ENCODE data around the gene KRR1. TPM values are rescaled to one million over a fixed set of nuclear protein-coding genes. Genes with fewer than 3 reads are reported as not detected.
A peak's percentile ranks its signal among the peaks of the same experiment; 100 is the strongest.
"Not testable (repeated sequence)": the region's sequence is repeated elsewhere in the genome, so short reads cannot be mapped to it uniquely, and the experiment has no call there.

Gene KRR1
- total and polyA plus RNA-seq, 2 donors = 24.5 to 97.1 TPM

- WGBS = 100% methylated on average over 1 of the region's 1 CpG
- DNase-seq (ENCODE audit: low read depth in 6 of 9, low spot score in 9 of 9) = no peak
- H3K4me1 ChIP-seq (ENCODE audit: control insufficient read depth in 2 of 2, insufficient read depth in 2 of 2, low read length in 2 of 2) = peaks cover 5 to 17% of the 10 kb centered on the region in 2 donors
- H3K4me3 ChIP-seq (ENCODE audit: low read length in 2 of 2) = no peak overlapping the region
- no peak overlapping the region for H3K27ac ChIP-seq (ENCODE audit: low read depth in 1 of 2, low read length in 1 of 2)
- H3K36me3 ChIP-seq (ENCODE audit: control insufficient read depth in 2 of 2, insufficient read depth in 2 of 2, low read length in 1 of 2) = no peaks in the 10 kb centered on the region
- H3K9me3 ChIP-seq (ENCODE audit: control insufficient read depth in 2 of 2, insufficient read depth in 1 of 2, low read length in 1 of 2) = no peaks in the 10 kb centered on the region
- H3K27me3 ChIP-seq (ENCODE audit: control insufficient read depth in 2 of 2, insufficient read depth in 1 of 2, low read length in 1 of 2) = no peaks in the 10 kb centered on the region
These were observed 35.3 kb downstream of the KRR1 start for GRCh38 chr12:75476071-75476470.

DNA sequence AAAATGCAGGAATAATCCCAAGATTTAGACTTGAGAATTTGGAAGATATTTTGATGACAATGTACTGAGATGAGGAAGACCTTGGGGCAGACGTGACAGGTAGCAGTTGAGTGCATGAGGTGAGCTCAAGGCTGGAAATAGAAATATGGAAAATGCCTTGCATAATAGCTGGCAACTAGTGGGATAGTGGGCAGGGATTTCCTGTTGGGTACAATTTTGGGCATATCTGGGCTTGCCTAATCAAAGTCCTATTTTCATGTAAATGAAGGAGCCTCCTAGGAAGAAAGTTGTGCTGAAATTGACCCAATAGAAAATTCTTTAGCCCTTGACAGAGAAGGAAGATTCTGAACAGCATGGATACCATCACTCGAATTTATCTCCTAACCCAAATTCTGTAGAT, 37.3 kb downstream of the KRR1 start:
- Histone ChIP-seq H3K36me3 (ENCODE audit: control insufficient read depth in 2 of 2, insufficient read depth in 2 of 2, low read length in 1 of 2) (no peaks in the 10 kb centered on the region), H3K27me3 (ENCODE audit: control insufficient read depth in 2 of 2, insufficient read depth in 1 of 2, low read length in 1 of 2) (no peaks in the 10 kb centered on the region), H3K27ac (ENCODE audit: low read depth in 1 of 2, low read length in 1 of 2) (peak overlapping the region in 1 of 2 donors; percentile 31), H3K4me1 (ENCODE audit: control insufficient read depth in 2 of 2, insufficient read depth in 2 of 2, low read length in 2 of 2) (peaks cover 5 to 10% of the 10 kb centered on the region in 2 donors), H3K9me3 (ENCODE audit: control insufficient read depth in 2 of 2, insufficient read depth in 1 of 2, low read length in 1 of 2) (no peaks in the 10 kb centered on the region), H3K4me3 (ENCODE audit: low read length in 2 of 2) (no peak overlapping the region)
- WGBS = 96% methylated on average over 2 of the region's 2 CpGs
- no peak for DNase-seq (ENCODE audit: low read depth in 6 of 9, low spot score in 9 of 9)

DNA sequence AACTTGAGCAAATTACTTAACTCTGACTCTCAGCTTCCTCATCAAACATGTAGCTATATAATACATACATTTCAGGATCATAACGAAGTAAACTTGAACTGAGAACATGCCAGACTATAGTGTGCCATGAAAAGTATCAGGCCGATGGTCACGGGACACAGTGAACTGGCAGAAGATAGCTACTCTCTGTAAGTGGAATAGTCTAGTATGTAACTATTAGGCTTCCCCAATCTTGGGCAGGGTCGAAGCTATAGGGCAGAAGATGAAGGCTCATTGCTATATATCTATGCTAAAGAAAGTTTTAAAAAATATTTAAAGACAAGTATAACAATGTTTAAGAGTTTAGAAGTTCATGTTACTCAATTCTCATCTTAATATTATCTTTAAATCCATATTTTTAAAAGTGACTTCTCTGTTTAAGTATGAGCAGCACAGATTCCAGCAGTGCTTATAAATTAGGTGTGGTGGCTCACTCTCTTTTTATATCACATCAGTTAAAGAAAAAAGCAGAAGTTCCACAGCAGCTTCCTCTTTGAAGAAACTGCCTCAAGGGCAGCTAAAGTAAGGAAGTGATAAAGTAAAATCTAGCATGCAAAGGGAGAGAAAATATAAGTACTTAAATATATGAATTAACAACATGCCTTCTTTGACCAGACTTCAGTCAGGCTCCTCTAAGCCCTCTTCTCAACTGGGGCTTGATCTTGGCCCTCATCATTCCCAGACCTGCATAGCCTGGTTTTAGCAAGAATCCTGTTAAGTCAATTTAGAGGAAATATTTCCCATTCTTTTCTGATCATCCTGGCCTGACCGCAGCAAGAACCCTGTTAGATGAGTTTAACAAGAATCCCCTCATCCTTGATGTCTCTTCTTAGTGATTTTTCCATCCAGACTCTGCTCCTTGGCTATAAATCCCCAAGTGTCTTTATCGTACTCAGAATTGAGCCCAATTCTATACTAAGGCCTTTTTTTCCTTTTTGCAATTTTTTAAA, 39.2 kb downstream of the KRR1 start:
- DNase-seq (ENCODE audit: low read depth in 6 of 9, low spot score in 9 of 9) = peak in 1 of 9 donors; percentile 25
- H3K27ac ChIP-seq (ENCODE audit: low read depth in 1 of 2, low read length in 1 of 2) = no peak overlapping the region

GRCh38 chr12:75460204-75460603, 51.2 kb downstream of the KRR1 start:
- Histone ChIP-seq H3K27ac (ENCODE audit: low read depth in 1 of 2, low read length in 1 of 2) (no peak overlapping the region), H3K4me3 (ENCODE audit: low read length in 2 of 2) (no peak overlapping the region), H3K27me3 (ENCODE audit: control insufficient read depth in 2 of 2, insufficient read depth in 1 of 2, low read length in 1 of 2) (no peaks in the 10 kb centered on the region), H3K4me1 (ENCODE audit: control insufficient read depth in 2 of 2, insufficient read depth in 2 of 2, low read length in 2 of 2) (no peaks in the 10 kb centered on the region), H3K36me3 (ENCODE audit: control insufficient read depth in 2 of 2, insufficient read depth in 2 of 2, low read length in 1 of 2) (no peaks in the 10 kb centered on the region), H3K9me3 (ENCODE audit: control insufficient read depth in 2 of 2, insufficient read depth in 1 of 2, low read length in 1 of 2) (peaks cover 0 to 5% of the 10 kb centered on the region in 2 donors)
- no peak for DNase-seq (ENCODE audit: low read depth in 6 of 9, low spot score in 9 of 9)

More for the DNA sequence above, 39.2 kb downstream of the KRR1 start:
- 65% methylated on average over 6 of the region's 6 CpGs for WGBS
- H3K9me3 ChIP-seq (ENCODE audit: control insufficient read depth in 2 of 2, insufficient read depth in 1 of 2, low read length in 1 of 2) = peaks cover 0 to 1% of the 10 kb centered on the region in 2 donors
- no peaks in the 10 kb centered on the region for H3K27me3 ChIP-seq (ENCODE audit: control insufficient read depth in 2 of 2, insufficient read depth in 1 of 2, low read length in 1 of 2)
- H3K4me1 ChIP-seq (ENCODE audit: control insufficient read depth in 2 of 2, insufficient read depth in 2 of 2, low read length in 2 of 2) = no peaks in the 10 kb centered on the region
- no peaks in the 10 kb centered on the region for H3K36me3 ChIP-seq (ENCODE audit: control insufficient read depth in 2 of 2, insufficient read depth in 2 of 2, low read length in 1 of 2)
- no peak overlapping the region for H3K4me3 ChIP-seq (ENCODE audit: low read length in 2 of 2)

DNA sequence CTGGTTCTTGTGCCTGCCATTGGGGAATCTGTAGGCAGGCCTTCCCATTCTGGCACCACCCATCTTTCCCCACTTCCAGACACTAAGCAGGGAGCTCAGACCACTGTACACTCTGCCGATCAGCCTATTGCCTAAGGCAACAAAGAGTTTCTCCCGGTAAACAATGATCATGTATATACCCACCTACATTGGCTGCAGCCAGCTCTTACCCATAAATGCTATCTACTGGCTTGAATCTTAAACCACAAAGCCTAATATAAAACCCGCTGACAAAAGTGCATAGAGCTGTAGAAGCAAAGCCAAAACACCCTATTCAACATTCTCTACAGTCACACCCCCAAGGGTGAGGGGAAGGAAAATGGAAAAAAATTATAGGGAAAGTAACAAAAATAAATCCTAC, 51.7 kb downstream of the KRR1 start:
- no peaks in the 10 kb centered on the region for H3K36me3 ChIP-seq (ENCODE audit: control insufficient read depth in 2 of 2, insufficient read depth in 2 of 2, low read length in 1 of 2)
- WGBS = 78% methylated on average over 3 of the region's 3 CpGs
- peaks cover 0 to 5% of the 10 kb centered on the region in 2 donors for H3K9me3 ChIP-seq (ENCODE audit: control insufficient read depth in 2 of 2, insufficient read depth in 1 of 2, low read length in 1 of 2)
- no peak overlapping the region for H3K4me3 ChIP-seq (ENCODE audit: low read length in 2 of 2)
- no peak overlapping the region for H3K27ac ChIP-seq (ENCODE audit: low read depth in 1 of 2, low read length in 1 of 2)
- no peak for DNase-seq (ENCODE audit: low read depth in 6 of 9, low spot score in 9 of 9)
- no peaks in the 10 kb centered on the region for H3K27me3 ChIP-seq (ENCODE audit: control insufficient read depth in 2 of 2, insufficient read depth in 1 of 2, low read length in 1 of 2)
- H3K4me1 ChIP-seq (ENCODE audit: control insufficient read depth in 2 of 2, insufficient read depth in 2 of 2, low read length in 2 of 2) = no peaks in the 10 kb centered on the region

- H3K4me3 ChIP-seq (ENCODE audit: low read length in 2 of 2); DNase-seq (ENCODE audit: low read depth in 6 of 9, low spot score in 9 of 9); H3K9me3 ChIP-seq (ENCODE audit: control insufficient read depth in 2 of 2, insufficient read depth in 1 of 2, low read length in 1 of 2); H3K27me3 ChIP-seq (ENCODE audit: control insufficient read depth in 2 of 2, insufficient read depth in 1 of 2, low read length in 1 of 2); H3K4me1 ChIP-seq (ENCODE audit: control insufficient read depth in 2 of 2, insufficient read depth in 2 of 2, low read length in 2 of 2); H3K27ac ChIP-seq (ENCODE audit: low read depth in 1 of 2, low read length in 1 of 2); H3K36me3 ChIP-seq (ENCODE audit: control insufficient read depth in 2 of 2, insufficient read depth in 2 of 2, low read length in 1 of 2): not testable (repeated sequence)
- WGBS = 92% methylated on average over 9 of the region's 9 CpGs
These were observed 53.5 kb downstream of the KRR1 start for GRCh38 chr12:75457866-75458265.

DNA sequence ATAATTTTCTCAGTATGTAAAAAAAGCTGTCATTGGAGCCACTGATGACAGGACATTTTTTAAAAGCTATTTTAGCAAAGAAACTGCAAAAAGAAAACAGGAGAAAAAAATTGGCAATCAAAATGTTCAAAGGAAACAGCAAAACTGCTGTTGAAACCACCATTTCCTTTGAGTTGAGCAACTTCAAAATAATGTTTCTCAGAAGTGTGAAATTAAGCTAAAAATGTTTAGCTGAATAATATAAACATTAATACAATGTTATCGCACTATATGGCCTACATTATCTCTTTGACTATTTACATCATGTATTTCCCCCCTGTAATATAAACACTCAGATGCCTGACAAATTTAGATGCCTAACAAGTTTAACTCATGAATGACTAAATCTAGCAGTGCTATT, 54.2 kb downstream of the KRR1 start:
- Histone ChIP-seq H3K27ac (ENCODE audit: low read depth in 1 of 2, low read length in 1 of 2) (no peak overlapping the region), H3K4me3 (ENCODE audit: low read length in 2 of 2) (no peak overlapping the region), H3K27me3 (ENCODE audit: control insufficient read depth in 2 of 2, insufficient read depth in 1 of 2, low read length in 1 of 2) (no peaks in the 10 kb centered on the region), H3K4me1 (ENCODE audit: control insufficient read depth in 2 of 2, insufficient read depth in 2 of 2, low read length in 2 of 2) (no peaks in the 10 kb centered on the region), H3K9me3 (ENCODE audit: control insufficient read depth in 2 of 2, insufficient read depth in 1 of 2, low read length in 1 of 2) (peaks cover 0 to 5% of the 10 kb centered on the region in 2 donors), H3K36me3 (ENCODE audit: control insufficient read depth in 2 of 2, insufficient read depth in 2 of 2, low read length in 1 of 2) (no peaks in the 10 kb centered on the region)
- WGBS = 14% methylated on average over 1 of the region's 1 CpG
- DNase-seq (ENCODE audit: low read depth in 6 of 9, low spot score in 9 of 9) = peak in 1 of 9 donors; percentile 50

- Histone ChIP-seq H3K4me3 (ENCODE audit: low read length in 2 of 2) (no peak overlapping the region), H3K27ac (ENCODE audit: low read depth in 1 of 2, low read length in 1 of 2) (no peak overlapping the region)
- WGBS = 81% methylated on average over 5 of the region's 5 CpGs
These were observed 55.6 kb downstream of the KRR1 start for GRCh38 chr12:75455839-75456238.

DNA sequence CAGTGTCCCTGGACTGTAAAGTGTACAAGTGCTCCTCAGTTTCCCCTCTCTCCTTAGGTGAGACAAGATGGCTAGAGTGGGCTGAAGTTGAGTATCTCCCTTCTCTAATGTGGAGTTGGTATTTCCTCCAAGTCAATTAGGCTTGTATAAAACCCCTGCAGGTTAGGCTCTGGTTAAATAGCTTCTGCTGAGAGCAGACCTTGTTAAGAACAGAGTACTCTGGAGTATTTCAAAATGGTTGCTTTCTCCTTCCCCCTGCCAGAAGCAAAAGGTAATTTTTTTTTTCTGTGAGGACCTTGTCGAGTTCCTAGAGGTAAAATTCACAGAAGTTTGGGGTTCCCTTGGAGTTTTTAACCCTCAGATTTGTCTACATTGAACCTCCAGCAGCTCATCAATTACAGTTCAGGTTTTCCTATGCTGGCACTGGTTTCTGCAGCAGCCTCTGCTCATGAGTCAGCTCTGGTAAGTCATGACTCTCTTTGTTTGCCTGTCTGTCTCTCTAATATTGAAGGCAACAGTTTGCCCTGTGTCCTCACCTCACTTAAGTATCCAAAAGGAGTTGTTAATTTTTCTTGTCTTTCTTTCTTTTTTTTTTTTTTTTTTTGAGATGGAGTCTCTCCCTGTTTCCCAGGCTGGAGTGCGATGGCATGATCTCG, 58.6 kb downstream of the KRR1 start:
- Histone ChIP-seq H3K27ac (ENCODE audit: low read depth in 1 of 2, low read length in 1 of 2) (no peak overlapping the region), H3K4me1 (ENCODE audit: control insufficient read depth in 2 of 2, insufficient read depth in 2 of 2, low read length in 2 of 2) (no peaks in the 10 kb centered on the region), H3K36me3 (ENCODE audit: control insufficient read depth in 2 of 2, insufficient read depth in 2 of 2, low read length in 1 of 2) (no peaks in the 10 kb centered on the region), H3K9me3 (ENCODE audit: control insufficient read depth in 2 of 2, insufficient read depth in 1 of 2, low read length in 1 of 2) (peaks cover 0 to 3% of the 10 kb centered on the region in 2 donors), H3K4me3 (ENCODE audit: low read length in 2 of 2) (no peak overlapping the region), H3K27me3 (ENCODE audit: control insufficient read depth in 2 of 2, insufficient read depth in 1 of 2, low read length in 1 of 2) (no peaks in the 10 kb centered on the region)
- WGBS = 96% methylated on average over 3 of the region's 3 CpGs
- DNase-seq (ENCODE audit: low read depth in 6 of 9, low spot score in 9 of 9) = no peak

More at GRCh38 chr12:75455839-75456238, 55.6 kb downstream of the KRR1 start:
- H3K9me3 ChIP-seq (ENCODE audit: control insufficient read depth in 2 of 2, insufficient read depth in 1 of 2, low read length in 1 of 2) = peaks cover 0 to 5% of the 10 kb centered on the region in 2 donors
- H3K4me1 ChIP-seq (ENCODE audit: control insufficient read depth in 2 of 2, insufficient read depth in 2 of 2, low read length in 2 of 2) = no peaks in the 10 kb centered on the region
- no peak for DNase-seq (ENCODE audit: low read depth in 6 of 9, low spot score in 9 of 9)
- no peaks in the 10 kb centered on the region for H3K36me3 ChIP-seq (ENCODE audit: control insufficient read depth in 2 of 2, insufficient read depth in 2 of 2, low read length in 1 of 2)
- H3K27me3 ChIP-seq (ENCODE audit: control insufficient read depth in 2 of 2, insufficient read depth in 1 of 2, low read length in 1 of 2) = no peaks in the 10 kb centered on the region

All from thymus (tissue), 11 donors.